ENCODE measurements around the gene BBS9.

DNA sequence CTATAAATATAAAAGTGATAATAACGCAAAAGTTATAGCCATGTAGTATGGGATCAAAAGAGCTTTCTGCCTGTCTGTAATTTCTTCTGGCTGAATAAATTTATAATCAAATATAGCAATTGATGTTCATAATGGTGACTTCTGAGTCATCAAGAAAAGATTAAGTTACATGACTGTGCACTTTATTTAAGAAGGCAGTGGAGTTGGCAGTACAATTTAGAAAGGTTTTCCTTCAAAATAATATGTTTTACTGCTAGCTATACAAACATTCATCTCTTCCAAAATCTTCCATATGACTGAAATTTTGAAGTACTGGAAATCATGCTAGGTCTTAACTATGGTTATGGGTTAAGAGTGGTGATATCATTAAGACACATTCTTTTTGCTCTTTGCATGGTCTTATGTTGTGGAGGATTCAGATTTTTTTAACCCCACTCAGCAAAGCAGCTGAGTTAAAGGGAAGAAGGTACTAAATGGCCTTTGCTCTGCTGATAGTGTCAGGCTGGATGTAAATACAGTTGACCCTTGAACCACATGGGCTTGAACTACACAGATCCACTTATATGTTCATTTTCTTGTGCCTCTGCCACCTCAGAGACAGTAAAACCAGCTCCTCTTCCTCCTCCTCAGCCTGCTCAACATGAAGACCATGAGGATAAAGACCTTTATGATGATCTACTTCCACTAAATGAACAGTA lies 323.6 kb downstream of the BBS9 start:
- no peak for TF ChIP-seq RCOR1 (IDR thresholded peaks at IDR 0.05; ENCODE audit: borderline replicate concordance in 1 of 2, low read depth in 2 of 2, low read length in 2 of 2)
- TF ChIP-seq, protein P1, sequence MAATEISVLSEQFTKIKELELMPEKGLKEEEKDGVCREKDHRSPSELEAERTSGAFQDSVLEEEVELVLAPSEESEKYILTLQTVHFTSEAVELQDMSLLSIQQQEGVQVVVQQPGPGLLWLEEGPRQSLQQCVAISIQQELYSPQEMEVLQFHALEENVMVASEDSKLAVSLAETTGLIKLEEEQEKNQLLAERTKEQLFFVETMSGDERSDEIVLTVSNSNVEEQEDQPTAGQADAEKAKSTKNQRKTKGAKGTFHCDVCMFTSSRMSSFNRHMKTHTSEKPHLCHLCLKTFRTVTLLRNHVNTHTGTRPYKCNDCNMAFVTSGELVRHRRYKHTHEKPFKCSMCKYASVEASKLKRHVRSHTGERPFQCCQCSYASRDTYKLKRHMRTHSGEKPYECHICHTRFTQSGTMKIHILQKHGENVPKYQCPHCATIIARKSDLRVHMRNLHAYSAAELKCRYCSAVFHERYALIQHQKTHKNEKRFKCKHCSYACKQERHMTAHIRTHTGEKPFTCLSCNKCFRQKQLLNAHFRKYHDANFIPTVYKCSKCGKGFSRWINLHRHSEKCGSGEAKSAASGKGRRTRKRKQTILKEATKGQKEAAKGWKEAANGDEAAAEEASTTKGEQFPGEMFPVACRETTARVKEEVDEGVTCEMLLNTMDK (IDR thresholded peaks at IDR 0.05; ENCODE audit: borderline replicate concordance, insufficient read depth, low read depth, low read length, poor library complexity, severe bottlenecking): no peak
- TF ChIP-seq, protein P2, sequence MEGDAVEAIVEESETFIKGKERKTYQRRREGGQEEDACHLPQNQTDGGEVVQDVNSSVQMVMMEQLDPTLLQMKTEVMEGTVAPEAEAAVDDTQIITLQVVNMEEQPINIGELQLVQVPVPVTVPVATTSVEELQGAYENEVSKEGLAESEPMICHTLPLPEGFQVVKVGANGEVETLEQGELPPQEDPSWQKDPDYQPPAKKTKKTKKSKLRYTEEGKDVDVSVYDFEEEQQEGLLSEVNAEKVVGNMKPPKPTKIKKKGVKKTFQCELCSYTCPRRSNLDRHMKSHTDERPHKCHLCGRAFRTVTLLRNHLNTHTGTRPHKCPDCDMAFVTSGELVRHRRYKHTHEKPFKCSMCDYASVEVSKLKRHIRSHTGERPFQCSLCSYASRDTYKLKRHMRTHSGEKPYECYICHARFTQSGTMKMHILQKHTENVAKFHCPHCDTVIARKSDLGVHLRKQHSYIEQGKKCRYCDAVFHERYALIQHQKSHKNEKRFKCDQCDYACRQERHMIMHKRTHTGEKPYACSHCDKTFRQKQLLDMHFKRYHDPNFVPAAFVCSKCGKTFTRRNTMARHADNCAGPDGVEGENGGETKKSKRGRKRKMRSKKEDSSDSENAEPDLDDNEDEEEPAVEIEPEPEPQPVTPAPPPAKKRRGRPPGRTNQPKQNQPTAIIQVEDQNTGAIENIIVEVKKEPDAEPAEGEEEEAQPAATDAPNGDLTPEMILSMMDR (IDR thresholded peaks at IDR 0.05 in 2 of 3, conservative IDR thresholded peaks at IDR 0.05 in 1 of 3; ENCODE audit: insufficient read depth in 2 of 3, low read depth in 1 of 3, low read length in 3 of 3): no peak
- no peak for TF ChIP-seq YBX1 (IDR thresholded peaks at IDR 0.05)
- no peak for TF ChIP-seq MYC (IDR thresholded peaks at IDR 0.05; ENCODE audit: low read depth, low read length)
- no peak for TF ChIP-seq MYC (CRISPR knock-in tag; IDR thresholded peaks at IDR 0.05; ENCODE audit: borderline replicate concordance, low read depth)
- no peak for TF ChIP-seq NRF1 (conservative IDR thresholded peaks at IDR 0.05 in 1 of 2, IDR thresholded peaks at IDR 0.05 in 1 of 2)
- TF ChIP-seq SAFB2 (IDR thresholded peaks at IDR 0.05; ENCODE audit: borderline replicate concordance, low read depth, low read length, severe bottlenecking): no peak
- TF ChIP-seq NFE2L1 (tag; IDR thresholded peaks at IDR 0.05; ENCODE audit: borderline replicate concordance, low read depth): no peak
- TF ChIP-seq KLF10 (CRISPR knock-in tag; IDR thresholded peaks at IDR 0.05): no peak

All from K562 (cell line).